Keratinocyte (primary cell): Measurements from ENCODE around the gene LPCAT4.

Experiments used
- CTCF ChIP-seq, 3 experiments: IDR thresholded peaks in 1 of 3; conservative IDR thresholded peaks in 1 of 3; optimal IDR thresholded peaks in 1 of 3; 2 replicates in 2 of 3; 3 replicates in 1 of 3; pipeline versions ENCODE3 to v1.5.1; 2011; ENCODE audit warnings: low read length in 3 of 3, mild to moderate bottlenecking in 3 of 3, moderate library complexity in 2 of 3, control low read depth in 1 of 3, inconsistent platforms in 1 of 3; ENCODE audit not compliant: insufficient read depth in 2 of 3; ENCODE audit errors: extremely low read depth in 1 of 3
- EZH2 ChIP-seq: IDR thresholded peaks from one replicate; pipeline ENCODE4 v1.6.1; 2012; ENCODE audit warnings: inconsistent platforms, mild to moderate bottlenecking, low read length, moderate library complexity

- TF ChIP-seq CTCF (optimal IDR thresholded peaks at IDR 0.05 in 1 of 3, IDR thresholded peaks at IDR 0.05 in 1 of 3, conservative IDR thresholded peaks at IDR 0.05 in 1 of 3; ENCODE audit: extremely low read depth in 1 of 3, insufficient read depth in 2 of 3, low read length in 3 of 3): no peak
- no peak for TF ChIP-seq EZH2
These were observed 18.9 kb downstream of the LPCAT4 start for GRCh38 chr15:34347951-34348638.
